ENCODE results near the gene POMT2.

DNA sequence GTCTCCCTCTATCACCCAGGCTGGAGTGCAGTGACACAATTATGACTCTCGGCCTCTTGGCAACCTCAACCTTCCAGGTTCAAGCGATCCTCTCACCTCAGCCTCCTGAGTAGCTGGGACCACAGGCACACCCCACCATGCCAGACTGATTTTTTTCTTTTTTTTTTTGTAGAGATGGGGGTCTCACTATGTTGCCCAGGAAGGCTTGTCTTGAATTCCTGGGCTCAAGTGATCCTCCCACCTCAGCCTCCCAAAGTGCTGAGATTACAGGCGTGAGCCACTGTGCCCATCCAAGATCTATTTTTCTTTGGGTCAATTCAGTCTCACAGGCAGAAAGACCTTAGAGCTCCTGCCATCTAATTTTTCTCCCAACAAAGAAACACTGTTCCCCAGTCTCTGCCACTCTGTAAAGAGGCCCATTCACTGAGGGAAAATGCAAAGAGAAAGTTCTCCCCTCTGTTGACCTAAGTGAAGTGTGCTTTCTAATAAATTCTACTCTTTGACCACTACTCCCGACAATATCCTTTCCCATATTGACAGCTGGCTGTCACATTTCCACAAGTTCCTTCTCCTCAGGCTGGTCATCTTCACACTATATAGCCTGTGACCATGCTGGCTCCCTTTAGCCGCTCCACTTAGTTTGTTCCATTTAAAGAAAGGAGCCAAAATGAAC lies 32.9 kb upstream of the POMT2 start:
- TF ChIP-seq, protein P1, sequence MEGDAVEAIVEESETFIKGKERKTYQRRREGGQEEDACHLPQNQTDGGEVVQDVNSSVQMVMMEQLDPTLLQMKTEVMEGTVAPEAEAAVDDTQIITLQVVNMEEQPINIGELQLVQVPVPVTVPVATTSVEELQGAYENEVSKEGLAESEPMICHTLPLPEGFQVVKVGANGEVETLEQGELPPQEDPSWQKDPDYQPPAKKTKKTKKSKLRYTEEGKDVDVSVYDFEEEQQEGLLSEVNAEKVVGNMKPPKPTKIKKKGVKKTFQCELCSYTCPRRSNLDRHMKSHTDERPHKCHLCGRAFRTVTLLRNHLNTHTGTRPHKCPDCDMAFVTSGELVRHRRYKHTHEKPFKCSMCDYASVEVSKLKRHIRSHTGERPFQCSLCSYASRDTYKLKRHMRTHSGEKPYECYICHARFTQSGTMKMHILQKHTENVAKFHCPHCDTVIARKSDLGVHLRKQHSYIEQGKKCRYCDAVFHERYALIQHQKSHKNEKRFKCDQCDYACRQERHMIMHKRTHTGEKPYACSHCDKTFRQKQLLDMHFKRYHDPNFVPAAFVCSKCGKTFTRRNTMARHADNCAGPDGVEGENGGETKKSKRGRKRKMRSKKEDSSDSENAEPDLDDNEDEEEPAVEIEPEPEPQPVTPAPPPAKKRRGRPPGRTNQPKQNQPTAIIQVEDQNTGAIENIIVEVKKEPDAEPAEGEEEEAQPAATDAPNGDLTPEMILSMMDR (IDR thresholded peaks at IDR 0.05; ENCODE audit: low read depth, low read length, poor library complexity, severe bottlenecking), result no peak
- no peak for TF ChIP-seq EZH2phosphoT487 (IDR thresholded peaks at IDR 0.05; ENCODE audit: borderline replicate concordance, low read length)
